ENCODE data around the gene CEACAM6.
A peak's percentile ranks its signal among the peaks of the same experiment; 100 is the strongest.

CEACAM6 gene

GRCh38 chr19:41796362-41796761 is 41.0 kb downstream of the CEACAM6 start, which contains the start of gene CEACAM3:
TSS of gene CEACAM3 (plus strand) at chr19:41796587. CDS start at chr19:41796678, 91 bp downstream.
- DNase-seq (ENCODE audit: low read depth) = no peak

- no peak for DNase-seq (ENCODE audit: low read depth)
Measured at GRCh38 chr19:41796901-41797300, 41.6 kb downstream of the CEACAM6 start.

GRCh38 chr19:41799444-41800000 is 44.2 kb downstream of the CEACAM6 start:
- no peak for DNase-seq (ENCODE audit: low read depth)

- DNase-seq (ENCODE audit: low read depth) = no peak
Measured at GRCh38 chr19:41801031-41801430, 45.7 kb downstream of the CEACAM6 start.

- no peak for DNase-seq (ENCODE audit: low read depth)
Measured at GRCh38 chr19:41801792-41802211, 46.5 kb downstream of the CEACAM6 start.

DNA sequence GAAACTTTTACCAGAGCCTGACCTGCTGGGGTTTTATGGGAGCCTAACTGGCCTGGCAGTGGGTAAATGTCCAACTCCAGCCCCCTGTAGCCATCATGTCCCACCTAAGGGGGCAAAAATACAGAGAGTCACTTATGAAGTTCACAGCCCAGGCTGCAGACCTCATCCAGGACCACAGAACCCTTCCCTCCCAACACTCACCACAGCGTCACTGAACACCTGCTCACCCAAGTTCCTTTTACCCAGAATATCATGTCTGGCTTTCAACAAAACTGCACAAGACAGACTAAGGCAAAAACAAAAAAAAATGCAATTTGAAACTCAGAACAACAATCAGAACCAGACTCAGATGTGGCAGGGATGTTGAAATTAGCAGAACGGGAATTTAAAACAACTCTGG is 47.4 kb downstream of the CEACAM6 start:
- DNase-seq (ENCODE audit: low read depth) = no peak

- DNase-seq (ENCODE audit: low read depth) = no peak
Measured at GRCh38 chr19:41804336-41804735, 49.0 kb downstream of the CEACAM6 start.

DNA sequence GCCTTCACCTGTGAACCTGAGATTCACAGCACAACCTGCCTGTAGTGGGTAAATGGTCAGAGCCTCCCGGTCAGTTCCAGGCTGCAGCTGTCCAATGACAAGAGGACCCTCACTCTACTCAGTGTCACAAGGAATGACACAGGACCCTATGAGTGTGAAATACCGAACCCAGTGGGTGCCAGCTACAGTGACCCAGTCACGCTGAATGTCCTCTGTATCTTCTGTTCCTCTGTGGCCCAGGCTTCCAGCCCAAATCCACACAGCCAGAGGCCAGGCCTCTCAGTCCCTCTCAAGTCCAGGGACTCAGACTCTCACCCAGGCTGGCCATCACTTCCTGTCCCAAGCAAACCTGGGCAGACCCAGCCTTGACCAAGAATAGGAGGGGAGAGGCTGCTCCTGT is 51.8 kb downstream of the CEACAM6 start:
- DNase-seq (ENCODE audit: low read depth) = no peak

- DNase-seq (ENCODE audit: low read depth) = no peak
Measured at GRCh38 chr19:41808663-41809566, 53.6 kb downstream of the CEACAM6 start.

- DNase-seq (ENCODE audit: low read depth) = no peak
Measured at GRCh38 chr19:41810301-41810700, 55.0 kb downstream of the CEACAM6 start.

DNA sequence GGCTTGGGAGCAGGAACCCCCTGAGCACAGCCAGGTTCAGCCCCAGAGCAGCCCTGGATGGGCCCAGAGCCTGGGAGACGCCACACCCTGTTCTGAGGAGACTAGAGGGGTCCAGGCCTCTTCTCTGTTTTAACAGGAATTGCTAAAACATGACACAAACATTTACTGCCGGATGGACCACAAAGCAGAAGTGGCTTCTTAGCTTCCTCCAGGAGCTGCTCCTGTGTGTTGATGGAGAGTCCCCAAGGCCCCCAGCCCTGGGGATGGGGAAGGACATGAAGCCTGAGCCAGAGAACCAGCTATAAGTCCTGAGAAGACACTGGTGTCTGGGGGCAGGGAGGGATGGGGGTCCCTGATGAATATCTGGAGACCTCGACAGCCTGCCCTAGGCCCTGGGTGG is 55.7 kb downstream of the CEACAM6 start:
- no peak for DNase-seq (ENCODE audit: low read depth)

GRCh38 chr19:41811981-41812380 is 56.7 kb downstream of the CEACAM6 start:
- DNase-seq (ENCODE audit: low read depth) = no peak

DNA sequence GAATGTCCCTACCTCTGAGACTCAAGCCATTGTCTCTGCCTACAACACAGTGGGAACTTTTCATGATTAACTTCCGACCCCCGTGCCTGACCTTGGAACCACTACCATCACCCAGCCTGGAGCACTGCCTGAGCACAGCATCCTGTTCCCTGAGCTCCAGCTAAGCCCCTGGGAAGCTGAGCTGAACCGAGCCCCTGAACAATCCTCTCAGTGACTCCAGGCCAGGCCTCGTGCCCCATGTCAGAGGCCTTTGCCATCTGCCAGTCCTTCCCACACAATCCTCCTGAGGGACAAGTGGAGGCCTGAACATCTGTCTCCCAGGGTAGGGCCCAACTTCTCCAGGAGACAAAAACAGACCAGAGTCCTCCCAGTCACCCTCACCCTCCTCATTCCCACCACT is 58.6 kb downstream of the CEACAM6 start:
- DNase-seq (ENCODE audit: low read depth) = no peak

DNA sequence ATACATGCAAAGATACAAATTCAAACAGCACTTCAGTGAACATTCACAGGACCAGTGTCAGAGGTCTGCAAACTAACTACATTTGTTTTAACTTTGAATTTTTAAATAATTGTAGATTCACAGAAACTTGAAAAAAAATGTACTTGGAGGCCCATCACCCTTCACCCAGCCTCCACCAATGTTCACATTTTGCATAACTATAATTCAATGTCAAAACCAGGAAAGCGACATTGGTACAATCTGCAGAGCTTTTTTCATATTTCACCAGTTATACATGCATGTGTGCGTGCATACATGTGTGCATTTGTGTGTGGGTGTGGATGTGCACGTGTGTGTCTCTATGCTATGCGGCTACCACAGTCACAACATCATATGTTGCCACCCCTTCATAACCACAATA is 60.0 kb downstream of the CEACAM6 start:
- DNase-seq (ENCODE audit: low read depth) = no peak

- DNase-seq (ENCODE audit: low read depth) = no peak
Measured at GRCh38 chr19:41816761-41817160, 61.4 kb downstream of the CEACAM6 start.

DNA sequence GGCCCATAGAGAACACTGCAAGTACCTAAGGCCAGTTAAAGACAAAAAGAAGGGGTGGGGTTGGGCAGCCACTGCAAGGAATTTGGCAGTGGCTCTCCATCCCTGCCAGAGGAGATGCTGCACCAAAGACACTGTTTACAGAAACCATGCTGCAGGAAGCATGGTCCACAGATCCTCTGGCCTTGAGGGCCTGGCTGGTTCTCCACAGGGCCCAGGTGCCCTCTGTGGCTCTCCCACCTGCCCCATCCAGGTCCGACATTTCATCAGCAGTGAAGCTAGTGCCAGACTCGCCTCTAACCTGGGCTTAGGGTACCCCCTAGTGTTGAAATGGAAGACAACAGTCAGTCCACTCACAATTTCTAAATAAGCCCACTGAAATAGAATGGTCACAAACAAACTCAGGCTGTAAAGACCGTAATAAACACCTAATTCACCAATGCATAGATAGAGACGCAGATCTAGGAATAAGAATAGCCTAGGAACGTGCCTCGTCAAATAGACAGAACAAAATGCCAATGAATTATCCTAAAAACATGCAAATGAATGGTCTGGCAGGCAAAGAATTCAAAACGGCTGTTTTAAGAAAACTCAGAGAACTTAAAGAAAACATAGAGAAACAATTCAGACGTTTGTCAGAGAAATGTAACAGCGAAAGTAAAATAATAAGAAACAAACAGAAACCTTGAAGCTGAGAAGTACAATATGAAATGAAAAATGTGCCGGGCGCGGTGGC is 65.8 kb downstream of the CEACAM6 start:
- DNase-seq (ENCODE audit: low read depth) = peak; percentile 30
